Suprapubic skin (tissue), 4 donors: ENCODE results near the gene KCNA1.

ENCODE experiments used
- CTCF ChIP-seq, 2 donors: fragments of 200-600 bp in 1 of 2; fragments of 450-650 bp in 1 of 2; sonication (generic) in 1 of 2; IDR thresholded peaks; one replicate each; pipeline ENCODE4 v1.5.1; 2016 to 2019; ENCODE audit warnings: antibody characterized with exemption in 2 of 2, mild to moderate bottlenecking in 1 of 2, moderate library complexity in 1 of 2
- EP300 ChIP-seq: sonication (generic); formaldehyde crosslinking; IDR thresholded peaks from one replicate; pipeline ENCODE4 v1.6.1; 2017; ENCODE audit warnings: antibody characterized with exemption
- POLR2A ChIP-seq, 2 donors: fragments of 450-650 bp; IDR thresholded peaks; one replicate each; pipeline ENCODE4 v1.6.1; 2017; ENCODE audit warnings: antibody characterized with exemption in 2 of 2, mild to moderate bottlenecking in 2 of 2, moderate library complexity in 2 of 2
- POLR2AphosphoS5 ChIP-seq, 3 donors: sonication (generic); formaldehyde crosslinking; IDR thresholded peaks; one replicate each; pipeline ENCODE4 v1.6.1; 2017; ENCODE audit warnings: antibody characterized with exemption in 3 of 3

- TF ChIP-seq POLR2AphosphoS5 (IDR thresholded peaks at IDR 0.05) (no peak), POLR2A (IDR thresholded peaks at IDR 0.05) (no peak), CTCF (IDR thresholded peaks at IDR 0.05) (no peak), EP300 (no peak)
Observed at GRCh38 chr12:4943938-4944284, 34.2 kb downstream of the KCNA1 start.
